Fibroblast of the aortic adventitia (primary cell): ENCODE results near the gene PSME1. TPM values are rescaled to one million over a fixed set of nuclear protein-coding genes. Genes with fewer than 3 reads are reported as not detected.

ENCODE experiments used
- DNase-seq: peaks from one replicate; pipeline ENCODE4 v3.0.0-alpha.2; 2010; ENCODE audit warnings: low read depth
- H3K4me3 ChIP-seq: 2 replicates; pipeline ENCODE4 v1.5.1; 2011; ENCODE audit warnings: low read depth, mild to moderate bottlenecking, control low read depth, low read length, moderate library complexity
- CTCF ChIP-seq: IDR thresholded peaks from 2 replicates; pipeline ENCODE4 v1.5.1; 2011; ENCODE audit warnings: mild to moderate bottlenecking, low read length, control low read depth, inconsistent platforms; ENCODE audit not compliant: insufficient read depth
- total RNA-seq: library from RNA; depleted of rRNA; stranded (reverse); fragments of >200 nt; gene quantifications from 2 replicates; pipeline ENCODE4 v1.2.3, GENCODE V29; 2012; ENCODE audit warnings: low replicate concordance

The PSME1 gene
- total RNA-seq, 1 donor, result 84.8 TPM

- DNase-seq, result no peak
- H3K4me3 ChIP-seq, result no peak overlapping the region
- TF ChIP-seq CTCF, result no peak
Measured at GRCh38 chr14:24172261-24172860, 36.4 kb downstream of the PSME1 start.

GRCh38 chr14:24172871-24173281 lies 36.9 kb downstream of the PSME1 start:
- H3K4me3 ChIP-seq, result no peak overlapping the region
- no peak for DNase-seq
- TF ChIP-seq CTCF, result no peak

GRCh38 chr14:24176599-24176998 lies 40.6 kb downstream of the PSME1 start:
- H3K4me3 ChIP-seq, result no peak overlapping the region
- no peak for DNase-seq
- no peak for TF ChIP-seq CTCF

- no peak for DNase-seq
- TF ChIP-seq CTCF, result no peak
- no peak overlapping the region for H3K4me3 ChIP-seq
Measured at GRCh38 chr14:24177041-24177825, 41.2 kb downstream of the PSME1 start.

GRCh38 chr14:24177891-24178290 lies 41.9 kb downstream of the PSME1 start:
- TF ChIP-seq CTCF, result no peak
- H3K4me3 ChIP-seq, result no peak overlapping the region
- DNase-seq, result no peak

- no peak overlapping the region for H3K4me3 ChIP-seq
- no peak for TF ChIP-seq CTCF
- no peak for DNase-seq
Measured at GRCh38 chr14:24178399-24179178, 42.6 kb downstream of the PSME1 start.
